Stimulated activated CD4-positive, alpha-beta T cell treated with anti-CD3 and anti-CD28 coated beads, Interleukin-4, amount 100 ng/mL, for 1 hour (primary cell): Measurements from ENCODE around the gene CNN2.
A peak's percentile ranks its signal among the peaks of the same experiment; 100 is the strongest.

Experiments
- DNase-seq: peaks from one replicate; pipeline ENCODE4 v3.0.0-alpha.2; 2020

The CNN2 gene

DNA sequence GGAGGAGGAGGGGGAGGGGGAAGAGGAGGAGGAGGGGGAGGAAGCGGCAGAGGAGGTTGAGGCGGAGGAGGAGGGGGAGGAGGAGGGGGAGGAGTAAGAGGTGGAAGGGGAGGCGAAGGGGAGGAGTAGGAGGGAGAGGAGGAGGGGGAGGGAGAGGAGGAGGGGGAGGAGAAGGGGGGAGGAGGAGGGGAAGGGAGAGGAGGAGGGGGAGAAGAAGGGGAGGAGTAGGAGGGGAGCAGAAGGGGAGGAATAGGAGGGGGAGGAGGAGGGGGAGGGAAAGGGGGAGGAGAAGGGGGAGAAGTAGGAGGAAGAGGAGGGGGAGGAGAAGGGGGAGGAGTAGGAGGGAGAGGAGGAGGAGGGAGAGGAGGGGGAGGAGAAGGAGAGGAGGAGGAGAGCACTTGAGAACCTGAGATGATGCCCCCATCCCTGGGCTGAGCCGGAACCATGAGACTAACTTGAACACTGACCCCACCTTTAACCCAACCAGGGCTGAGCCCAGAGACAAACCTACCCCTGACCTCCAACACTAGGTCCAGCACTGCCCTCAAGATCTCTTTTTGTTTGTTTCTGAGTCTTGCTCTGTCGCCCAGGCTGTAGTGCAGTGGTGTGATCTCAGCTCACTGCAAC is 26.1 kb downstream of the CNN2 start:
- DNase-seq: no peak

GRCh38 chr19:1053176-1054101 is 27.0 kb downstream of the CNN2 start:
- no peak for DNase-seq

DNA sequence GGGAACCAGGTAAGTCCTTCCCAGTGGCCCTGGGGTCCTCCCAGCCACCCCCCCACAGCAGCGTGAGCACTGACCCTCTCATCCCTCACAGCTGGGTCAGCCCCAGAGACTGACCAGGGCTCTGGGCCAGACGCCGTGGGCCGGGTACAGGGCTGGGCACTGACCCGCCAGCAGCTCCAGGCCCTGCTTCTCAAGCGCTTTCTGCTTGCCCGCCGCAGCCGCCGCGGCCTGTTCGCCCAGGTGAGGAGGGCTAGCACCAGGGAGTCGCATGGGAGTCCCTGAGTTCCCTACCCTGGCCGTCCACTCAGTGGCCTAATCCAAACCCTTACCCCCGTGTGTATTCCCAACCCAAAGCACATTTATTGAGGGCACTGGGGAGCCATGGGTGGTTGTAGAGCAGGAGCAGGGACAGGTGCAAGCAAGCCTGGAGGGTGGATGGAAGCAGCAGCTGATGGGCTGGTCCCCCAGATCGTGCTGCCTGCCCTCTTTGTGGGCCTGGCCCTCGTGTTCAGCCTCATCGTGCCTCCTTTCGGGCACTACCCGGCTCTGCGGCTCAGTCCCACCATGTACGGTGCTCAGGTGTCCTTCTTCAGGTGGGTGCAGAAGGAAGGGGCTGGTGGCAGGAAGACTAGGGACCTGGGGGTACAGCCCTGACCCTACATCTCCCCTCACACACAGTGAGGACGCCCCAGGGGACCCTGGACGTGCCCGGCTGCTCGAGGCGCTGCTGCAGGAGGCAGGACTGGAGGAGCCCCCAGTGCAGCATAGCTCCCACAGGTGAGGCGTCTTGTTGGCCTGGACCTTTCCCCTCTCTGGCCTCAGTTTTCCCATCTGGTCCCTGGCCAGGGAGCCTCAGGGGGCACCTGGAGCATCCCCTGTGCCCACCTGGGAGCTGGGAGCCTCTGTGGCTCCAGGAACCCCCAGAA is 28.0 kb downstream of the CNN2 start:
- DNase-seq: no peak

GRCh38 chr19:1055028-1055425 is 28.6 kb downstream of the CNN2 start:
- DNase-seq: no peak

GRCh38 chr19:1055886-1056620 is 29.6 kb downstream of the CNN2 start:
- no peak for DNase-seq

DNA sequence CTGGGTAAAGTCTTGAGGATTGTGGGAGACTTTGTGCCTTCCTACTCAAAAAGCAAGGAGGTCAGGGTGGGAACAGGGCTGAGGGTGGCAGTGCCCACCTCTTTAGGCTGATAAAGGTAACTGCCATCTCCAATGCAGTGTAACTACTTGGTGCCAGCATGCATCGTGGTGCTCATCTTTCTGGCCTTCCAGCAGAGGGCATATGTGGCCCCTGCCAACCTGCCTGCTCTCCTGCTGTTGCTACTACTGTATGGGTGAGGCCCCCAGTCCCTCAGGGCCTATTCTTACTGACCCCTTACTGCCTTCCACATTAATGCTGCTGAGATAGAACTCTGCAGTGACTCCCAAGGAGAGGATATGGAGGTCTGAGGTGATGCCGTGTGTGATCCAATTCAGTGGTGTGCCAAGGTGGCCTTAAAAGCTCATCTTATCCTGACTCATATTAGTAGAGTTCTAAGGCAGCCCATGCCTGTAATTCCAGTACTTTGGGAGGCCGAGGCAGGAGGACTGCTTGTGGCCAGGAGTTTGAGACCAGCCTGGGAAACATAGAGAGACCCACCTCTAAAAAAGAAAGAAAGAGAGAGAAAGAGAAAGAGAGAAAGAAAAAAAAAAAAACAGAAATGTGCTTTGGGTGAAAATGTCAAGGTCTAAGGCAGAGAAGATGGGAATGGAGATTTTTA is 30.9 kb downstream of the CNN2 start:
- peak; percentile 44 for DNase-seq

DNA sequence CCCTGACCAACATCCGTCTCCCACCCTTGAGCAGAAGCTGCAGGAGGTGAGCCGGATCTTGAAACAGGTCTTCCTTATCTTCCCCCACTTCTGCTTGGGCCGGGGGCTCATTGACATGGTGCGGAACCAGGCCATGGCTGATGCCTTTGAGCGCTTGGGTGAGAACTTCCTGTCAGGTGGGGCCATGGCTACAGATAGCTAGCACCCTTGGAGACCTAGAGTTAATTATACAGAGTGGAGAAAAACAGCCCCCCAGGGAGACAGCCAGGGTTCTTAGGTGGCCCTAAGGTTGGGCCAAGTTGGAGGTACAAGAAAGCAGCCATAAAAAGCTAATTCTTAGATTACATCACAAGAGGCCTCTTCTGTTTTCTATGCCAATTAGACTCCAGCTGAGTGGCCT is 31.7 kb downstream of the CNN2 start:
- DNase-seq: no peak

- no peak for DNase-seq
Measured at GRCh38 chr19:1060689-1061088, 34.3 kb downstream of the CNN2 start.

GRCh38 chr19:1061987-1062386 is 35.6 kb downstream of the CNN2 start:
- DNase-seq: no peak

DNA sequence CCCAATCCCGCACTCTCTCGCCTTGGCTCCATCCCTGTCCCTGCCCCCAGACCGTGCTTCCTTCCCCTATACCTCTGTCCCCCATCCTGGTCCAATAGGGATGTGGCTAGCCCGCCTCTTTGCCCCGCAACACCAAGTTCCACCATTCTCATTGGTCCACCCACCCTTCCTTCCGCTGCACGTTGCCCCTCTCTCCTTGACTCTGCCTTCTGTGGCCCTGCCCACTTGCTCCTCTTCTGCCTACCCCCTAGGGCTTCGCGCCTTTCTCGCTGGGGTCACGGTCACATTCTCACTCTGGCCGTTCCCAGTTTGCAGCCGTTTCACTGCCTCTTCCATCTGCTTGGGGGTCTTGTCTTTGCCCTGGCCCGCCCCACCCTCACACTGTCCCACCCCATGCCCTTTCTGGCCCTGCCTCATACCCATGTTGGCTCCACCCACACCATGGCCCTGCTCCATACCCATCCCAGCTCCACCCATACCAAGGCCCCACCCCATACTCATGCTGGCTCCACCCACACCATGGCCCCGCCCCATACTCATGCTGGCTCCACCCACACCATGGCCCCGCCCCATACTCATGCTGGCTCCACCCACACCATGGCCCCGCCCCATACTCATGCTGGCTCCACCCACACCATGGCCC is 36.1 kb downstream of the CNN2 start:
- no peak for DNase-seq

DNA sequence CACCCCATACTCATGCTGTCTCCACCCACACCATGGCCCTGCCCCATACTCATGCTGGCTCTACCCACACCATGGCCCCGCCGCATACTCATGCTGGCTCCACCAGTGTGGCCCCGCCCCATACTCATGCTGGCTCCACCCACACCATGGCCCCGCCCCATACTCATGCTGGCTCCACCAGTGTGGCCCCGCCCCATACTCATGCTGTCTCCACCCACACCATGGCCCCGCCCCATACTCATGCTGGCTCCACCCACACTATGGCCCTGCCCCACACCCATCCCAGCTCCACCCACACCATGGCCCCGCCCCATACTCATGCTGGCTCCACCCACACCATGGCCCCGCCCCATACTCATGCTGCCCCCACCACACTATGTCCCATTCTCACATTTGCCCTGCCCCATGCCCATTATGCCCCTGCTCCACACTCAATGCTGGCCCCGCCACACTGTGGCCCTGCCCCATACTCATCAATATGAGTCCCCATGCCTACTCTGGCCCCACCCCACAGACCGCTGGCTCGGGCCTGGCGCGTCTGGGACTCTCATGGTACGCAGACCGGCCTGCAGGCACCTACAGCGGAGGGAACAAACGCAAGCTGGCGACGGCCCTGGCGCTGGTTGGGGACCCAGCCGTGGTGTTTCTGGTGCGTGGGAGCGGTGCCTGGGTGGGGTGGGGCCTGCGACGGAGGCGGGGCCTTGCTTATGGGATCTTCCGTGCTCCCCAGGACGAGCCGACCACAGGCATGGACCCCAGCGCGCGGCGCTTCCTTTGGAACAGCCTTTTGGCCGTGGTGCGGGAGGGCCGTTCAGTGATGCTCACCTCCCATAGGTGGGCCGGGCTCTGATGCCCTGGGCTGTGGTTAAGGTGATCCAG is 36.9 kb downstream of the CNN2 start:
- DNase-seq: peak; percentile 57

DNA sequence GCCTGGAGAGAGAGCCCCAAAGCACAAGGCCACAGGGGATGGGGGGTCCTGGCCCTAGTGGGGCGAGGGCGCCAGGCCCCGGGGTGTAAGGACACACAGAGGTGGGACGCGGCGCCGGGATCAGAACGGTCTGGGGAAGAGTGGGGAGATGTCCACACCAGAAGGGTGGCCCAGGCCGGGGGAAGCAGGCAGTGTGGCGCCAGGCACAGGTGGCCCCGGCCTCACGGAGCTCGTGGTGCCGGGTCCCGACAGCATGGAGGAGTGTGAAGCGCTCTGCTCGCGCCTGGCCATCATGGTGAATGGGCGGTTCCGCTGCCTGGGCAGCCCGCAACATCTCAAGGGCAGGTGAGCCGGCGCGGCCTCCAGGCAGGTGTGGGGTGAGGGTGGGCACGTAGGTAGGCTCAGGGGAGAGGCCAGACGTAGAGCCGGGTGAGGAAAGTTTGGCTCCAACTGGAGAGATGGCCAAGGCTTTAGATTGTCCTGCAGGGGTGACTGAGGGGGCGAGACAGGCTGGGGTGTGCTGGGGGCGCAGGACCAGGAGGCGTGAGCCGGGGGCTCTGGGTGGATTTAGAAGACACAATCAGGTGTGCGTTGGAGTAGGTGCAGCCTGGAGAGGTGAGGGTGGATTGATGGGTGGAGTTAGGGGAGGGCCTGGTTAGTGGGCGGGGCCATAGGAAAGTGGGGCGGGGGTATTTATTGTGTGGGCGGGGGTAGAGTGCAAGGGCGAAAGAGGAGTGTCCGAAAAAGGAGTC is 37.7 kb downstream of the CNN2 start:
- no peak for DNase-seq

DNA sequence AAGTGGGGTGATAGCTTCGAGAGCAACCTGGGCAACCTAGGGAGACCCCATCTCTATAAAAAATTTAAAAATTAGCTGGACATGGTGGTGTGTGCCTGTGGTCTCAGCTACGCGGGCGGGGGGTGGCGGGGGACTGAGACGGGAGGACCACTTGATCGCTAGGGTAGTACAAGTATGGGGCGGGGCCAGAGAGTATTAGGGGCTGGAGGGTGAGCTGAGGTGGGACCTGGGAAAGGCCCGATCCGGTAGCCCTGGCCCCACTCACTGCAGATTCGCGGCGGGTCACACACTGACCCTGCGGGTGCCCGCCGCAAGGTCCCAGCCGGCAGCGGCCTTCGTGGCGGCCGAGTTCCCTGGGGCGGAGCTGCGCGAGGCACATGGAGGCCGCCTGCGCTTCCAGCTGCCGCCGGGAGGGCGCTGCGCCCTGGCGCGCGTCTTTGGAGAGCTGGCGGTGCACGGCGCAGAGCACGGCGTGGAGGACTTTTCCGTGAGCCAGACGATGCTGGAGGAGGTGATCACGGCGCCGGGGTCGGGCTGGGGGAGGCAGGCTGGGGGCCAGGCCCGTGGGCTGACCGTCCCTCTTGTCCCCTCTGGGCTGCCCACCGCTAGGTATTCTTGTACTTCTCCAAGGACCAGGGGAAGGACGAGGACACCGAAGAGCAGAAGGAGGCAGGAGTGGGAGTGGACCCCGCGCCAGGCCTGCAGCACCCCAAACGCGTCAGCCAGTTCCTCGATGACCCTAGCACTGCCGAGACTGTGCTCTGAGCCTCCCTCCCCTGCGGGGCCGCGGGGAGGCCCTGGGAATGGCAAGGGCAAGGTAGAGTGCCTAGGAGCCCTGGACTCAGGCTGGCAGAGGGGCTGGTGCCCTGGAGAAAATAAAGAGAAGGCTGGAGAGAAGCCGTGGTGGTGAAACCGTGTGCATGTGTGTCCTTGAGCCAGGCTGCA is 38.5 kb downstream of the CNN2 start:
- DNase-seq: peak; percentile 80

- no peak for DNase-seq
Measured at GRCh38 chr19:1065606-1066109, 39.2 kb downstream of the CNN2 start.

GRCh38 chr19:1066251-1066747 is 39.9 kb downstream of the CNN2 start:
- DNase-seq: no peak

DNA sequence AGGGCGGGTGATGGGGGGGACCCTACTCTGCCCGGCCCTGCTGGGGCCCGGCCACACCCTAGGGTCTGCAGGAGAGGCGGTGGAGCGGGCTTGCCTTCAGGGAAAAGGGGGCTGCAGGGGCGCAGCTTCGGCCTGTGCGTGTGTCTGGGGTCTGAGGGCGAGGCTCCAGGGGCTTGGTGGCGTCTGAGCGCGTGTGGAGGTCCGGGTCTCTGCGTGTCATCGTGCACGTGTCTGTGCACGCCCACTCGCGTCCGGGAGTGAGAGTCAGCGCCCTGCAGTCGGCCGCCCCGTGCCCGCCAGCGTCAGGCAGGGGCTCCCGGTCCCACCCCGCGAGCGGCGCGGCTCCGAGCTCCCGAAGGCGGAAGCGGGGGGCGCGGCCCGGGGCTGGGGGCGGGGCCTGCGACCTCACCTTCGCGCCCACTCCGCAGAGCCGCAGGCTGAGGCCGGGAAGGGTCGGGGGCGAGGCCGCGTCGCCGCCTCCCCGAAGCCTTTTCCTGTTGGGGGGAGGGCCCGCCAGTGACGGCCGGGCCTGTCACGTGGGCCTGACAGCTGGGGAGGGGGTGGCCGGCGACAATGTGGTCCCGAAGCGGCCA is 40.4 kb downstream of the CNN2 start, which contains the start of gene ARHGAP45:
Gene ARHGAP45, plus strand, starts transcription at position 420 of the 593 bp plus-strand sequence. CDS start 239 bp downstream, outside the sequence.
- peak; percentile 83 for DNase-seq

DNA sequence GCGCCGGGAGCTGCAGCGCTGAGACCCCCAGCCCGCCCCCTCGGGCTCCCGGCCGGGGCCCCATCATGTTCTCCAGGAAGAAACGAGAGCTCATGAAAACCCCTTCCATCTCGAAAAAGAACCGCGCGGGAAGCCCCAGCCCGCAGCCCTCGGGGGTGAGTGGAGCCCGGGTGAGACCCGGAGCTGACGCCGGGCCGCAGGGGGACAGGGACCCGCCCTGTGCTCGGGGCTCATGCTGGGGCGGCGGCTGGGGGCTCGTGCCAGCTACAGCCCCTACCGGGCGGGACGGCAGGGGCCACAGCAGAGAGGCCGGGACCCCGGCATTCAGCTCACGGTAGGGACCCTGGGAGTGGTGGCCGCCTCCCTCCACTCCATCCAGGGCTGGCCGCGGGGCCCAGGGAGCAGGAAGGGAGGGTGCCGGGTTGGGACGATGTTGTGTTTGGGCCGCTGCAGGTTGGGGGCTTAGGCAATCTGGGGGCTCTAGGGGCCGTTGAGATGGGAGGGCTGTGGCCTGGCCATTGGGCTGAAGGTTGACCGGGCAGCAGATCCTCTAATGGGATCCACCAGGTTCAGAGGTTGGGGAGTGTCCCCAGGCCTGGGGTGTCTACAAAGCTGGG is 41.0 kb downstream of the CNN2 start:
- DNase-seq: no peak
